ENCODE data around the gene CCDC102B.
"Not testable (repeated sequence)": the region's sequence is repeated elsewhere in the genome, so short reads cannot be mapped to it uniquely, and the experiment has no call there.

CCDC102B gene

DNA sequence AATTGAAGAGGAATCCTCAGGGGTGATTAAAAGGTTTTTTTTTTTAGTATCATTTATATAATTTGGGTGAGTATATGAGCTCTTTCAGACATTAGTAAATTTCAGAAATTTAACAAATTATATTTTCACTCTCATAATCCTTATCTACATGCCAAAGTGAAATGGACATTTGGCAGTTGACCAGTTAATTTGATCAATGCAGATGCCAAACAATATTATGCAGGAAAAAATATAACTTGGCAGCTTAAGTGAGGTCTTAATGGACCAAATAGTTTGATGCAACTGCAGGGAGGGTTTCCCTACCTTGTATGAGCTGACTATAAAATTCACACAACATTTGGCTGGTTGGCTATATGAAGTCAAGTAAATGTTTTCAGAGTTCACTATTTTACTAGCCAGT is 185.2 kb downstream of the CCDC102B start:
- DNase-seq (ENCODE audit: low read depth), result no peak

DNA sequence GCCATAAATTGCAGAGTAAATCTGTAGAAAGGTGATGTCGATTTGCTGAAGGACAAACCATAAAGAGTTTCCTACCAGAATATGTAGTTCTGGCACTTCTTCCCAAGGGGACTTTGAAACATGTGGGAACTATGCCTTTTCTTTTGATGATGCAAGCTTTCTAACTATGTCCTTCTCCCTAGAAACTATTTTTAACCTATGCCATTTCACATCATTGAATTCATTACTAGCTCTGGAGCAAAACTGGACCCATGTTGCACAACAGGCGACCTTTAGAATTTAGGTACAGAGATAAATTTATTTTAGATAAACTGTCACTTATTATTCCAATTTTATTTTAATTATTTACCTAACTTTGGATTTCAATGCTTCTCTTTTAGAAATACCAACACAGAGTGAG is 186.5 kb downstream of the CCDC102B start:
- DNase-seq (ENCODE audit: low read depth), result no peak

DNA sequence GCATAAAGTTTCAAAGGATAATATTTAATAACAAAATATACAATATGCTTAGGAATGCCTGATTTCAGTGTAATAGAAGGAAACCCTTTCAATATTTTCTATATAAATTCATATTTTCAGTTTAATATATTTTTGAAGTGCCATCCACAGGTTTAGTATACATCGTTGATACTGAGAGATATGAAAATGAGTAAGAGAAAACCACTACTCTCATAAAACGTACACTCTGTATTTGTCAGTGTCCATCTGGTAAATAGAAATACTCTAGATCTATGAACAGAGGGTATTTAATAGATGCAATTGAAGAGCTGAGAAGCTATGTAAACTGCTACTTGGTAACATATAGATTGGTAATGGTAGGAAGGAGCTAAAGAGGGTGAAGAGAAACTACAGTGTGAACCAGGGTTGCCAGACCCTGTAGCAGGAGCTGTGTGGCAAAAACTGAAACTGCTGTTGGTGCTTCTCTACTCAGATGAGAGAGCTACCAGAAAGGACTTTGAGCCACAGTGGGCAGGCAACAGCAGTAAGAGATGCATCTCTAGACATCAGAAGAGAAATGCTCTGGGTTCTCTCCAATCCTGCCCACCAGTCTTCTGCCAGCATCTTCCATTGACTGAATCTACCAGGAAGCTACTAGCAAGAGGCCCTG is 187.4 kb downstream of the CCDC102B start:
- no peak for DNase-seq (ENCODE audit: low read depth)

DNA sequence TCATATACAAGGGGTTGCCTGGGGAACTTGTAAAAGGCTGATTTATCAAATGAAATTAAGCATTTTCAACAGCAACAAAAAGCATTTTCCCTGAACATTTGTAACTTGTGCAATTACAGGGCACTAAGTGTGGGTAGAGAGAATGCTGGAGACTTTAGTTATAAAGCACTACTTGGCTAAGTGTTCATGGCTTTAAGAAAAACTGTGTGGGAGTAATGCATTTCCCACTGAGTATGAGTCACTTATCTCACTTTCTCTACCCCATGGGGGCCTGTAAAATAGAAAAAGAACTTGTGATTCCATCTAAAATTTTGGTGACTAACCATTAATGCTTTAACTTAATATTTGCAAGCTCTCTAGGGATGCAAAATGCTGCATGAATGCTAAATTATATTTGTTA is 193.4 kb downstream of the CCDC102B start:
- DNase-seq (ENCODE audit: low read depth), result no peak

DNA sequence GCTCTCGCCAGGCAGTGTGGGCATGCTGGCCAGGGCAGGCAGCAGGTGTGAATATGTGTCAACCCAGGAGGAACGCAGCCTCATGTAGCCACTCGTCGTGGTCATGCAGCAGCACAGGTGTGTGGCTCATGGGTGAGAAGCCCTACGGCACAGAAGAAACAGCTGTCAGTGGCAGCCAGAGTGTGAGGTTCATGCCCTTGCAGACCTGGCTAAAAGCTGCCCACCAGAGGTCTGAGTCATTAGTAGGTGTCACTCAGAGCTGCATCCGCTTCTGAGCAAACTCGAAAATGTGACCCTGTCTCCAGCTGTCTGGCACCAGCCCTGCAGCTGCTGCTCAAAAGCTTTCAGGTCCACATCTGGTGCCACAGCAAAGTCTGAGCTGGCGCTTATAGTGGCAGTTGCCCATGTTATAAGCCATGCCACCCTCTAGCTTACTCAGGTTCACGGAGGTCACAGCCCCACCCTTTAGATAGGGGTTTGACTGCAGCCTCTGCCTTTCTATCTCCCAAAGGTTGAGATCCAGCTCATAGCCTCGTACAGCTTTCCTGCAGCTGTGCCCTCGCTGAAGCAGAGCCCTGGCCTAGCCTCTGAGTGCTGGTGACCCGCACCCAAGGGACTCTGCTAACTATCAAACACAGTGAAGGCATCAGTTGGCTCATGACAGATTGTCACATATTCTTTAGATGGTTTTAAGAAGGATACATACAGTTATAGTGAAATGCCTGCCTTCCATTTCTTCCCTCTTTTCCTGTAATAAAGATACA is 195.0 kb downstream of the CCDC102B start:
- no peak for DNase-seq (ENCODE audit: low read depth)

DNA sequence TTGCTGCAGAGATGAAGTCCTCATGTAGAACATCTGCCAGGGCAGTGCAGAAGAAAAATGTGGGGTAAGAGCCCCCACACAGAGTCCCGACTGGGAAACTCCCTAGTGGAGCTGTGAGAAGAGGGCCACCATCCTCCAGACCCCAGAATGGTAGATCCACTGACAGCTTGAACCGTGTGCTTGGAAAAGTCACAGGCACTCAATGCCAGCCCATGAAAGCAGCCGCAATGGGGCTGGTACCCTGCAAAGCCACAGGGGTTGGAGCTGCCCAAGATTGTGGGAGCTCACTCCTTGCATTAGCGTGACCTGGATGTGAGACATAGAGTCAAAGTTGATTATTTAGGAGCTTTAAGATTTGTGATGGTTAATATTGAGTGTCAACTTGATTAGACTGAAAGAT is 197.8 kb downstream of the CCDC102B start:
- no peak for DNase-seq (ENCODE audit: low read depth)

DNA sequence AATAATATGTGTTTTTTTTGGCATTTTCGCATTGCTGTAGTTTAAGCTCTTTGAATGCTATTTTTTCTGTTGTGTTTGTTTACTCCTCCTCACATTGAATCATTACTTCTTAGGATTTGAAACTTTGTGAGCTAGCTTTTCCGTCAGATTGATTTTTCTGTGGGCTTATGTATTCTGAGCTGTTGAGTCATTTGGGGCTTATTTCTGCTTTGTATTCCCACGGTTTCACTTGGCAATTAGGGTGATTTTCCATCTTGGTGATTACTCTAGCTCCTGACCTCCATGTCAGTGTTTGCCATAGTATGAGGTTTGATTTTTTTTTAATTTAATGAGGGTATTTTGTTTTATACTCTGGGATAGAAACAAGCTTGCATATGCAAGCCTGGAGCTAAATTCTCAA is 200.0 kb downstream of the CCDC102B start:
- no peak for DNase-seq (ENCODE audit: low read depth)

DNA sequence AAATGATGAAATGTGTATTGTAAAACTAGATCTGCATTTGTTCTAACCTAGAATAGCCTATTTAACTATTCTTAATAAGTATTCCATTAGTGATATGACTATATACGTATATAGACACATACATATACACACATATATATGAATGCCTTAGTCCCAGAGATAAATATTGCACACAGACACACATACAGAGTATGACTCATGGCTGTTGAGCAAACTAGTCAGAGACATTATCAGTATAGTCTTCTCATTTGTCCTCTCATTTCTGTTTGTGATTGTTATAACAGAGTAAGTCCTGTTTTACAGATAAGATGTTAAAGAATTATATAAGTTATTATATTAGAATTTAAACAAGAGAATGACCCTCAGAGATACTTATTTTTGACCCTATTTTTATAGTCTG is 202.5 kb downstream of the CCDC102B start:
- DNase-seq (ENCODE audit: low read depth), result no peak

DNA sequence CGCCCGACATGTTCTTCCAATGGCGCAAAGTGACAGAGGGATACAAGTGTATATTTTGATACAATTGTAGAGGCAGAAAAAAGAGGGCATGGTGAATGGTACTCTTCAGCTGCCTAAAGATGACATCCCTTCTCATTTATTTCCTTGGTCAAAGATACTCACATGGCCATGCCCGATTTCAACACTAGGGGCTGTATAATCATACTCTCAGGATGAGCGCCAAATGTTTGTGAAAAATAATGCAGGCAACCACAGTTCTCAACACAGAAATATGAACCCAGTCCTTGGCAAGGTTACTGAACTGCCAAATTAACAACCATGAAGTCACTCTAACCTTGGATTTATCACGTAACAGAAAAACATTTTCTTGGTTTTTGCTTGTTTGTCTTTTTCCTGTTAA is 204.4 kb downstream of the CCDC102B start:
- DNase-seq (ENCODE audit: low read depth), result no peak

DNA sequence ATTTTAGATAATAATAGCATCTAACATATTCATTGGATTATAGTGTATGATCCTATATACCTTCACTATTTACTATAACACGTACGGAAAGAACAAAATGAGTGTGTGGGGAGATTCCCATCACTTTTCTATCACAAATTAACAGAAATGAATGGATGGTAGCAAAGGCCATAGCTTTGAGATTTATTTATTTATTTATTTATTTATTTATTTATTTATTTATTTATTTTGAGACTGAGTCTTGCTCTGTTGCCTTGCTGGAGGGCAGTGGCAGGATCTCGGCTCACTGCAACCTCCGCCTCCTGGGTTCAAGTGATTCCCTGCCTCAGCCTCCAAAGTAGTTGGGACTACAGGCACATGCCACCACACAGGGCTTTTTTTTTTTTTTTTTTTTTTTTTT is 208.3 kb downstream of the CCDC102B start:
- DNase-seq (ENCODE audit: low read depth), result not testable (repeated sequence)

DNA sequence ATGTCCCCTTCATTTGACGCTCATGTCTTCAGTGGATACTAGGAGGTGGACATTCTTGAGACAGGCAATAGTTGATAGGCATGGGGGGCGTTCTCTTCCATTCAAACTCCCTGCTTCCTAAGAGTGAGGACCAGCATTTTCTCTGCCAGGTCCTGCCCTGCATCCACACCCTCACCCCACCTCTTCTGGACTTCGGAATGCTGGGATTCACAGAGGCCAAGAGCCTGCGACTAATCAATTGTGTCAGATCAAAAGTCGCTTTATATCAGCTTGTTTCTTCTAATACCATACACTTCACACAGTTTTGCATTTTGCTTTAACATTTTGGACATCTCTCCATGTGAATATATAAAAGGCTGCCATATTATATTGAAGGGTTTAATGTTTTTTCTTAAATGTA is 210.7 kb downstream of the CCDC102B start:
- no peak for DNase-seq (ENCODE audit: low read depth)

DNA sequence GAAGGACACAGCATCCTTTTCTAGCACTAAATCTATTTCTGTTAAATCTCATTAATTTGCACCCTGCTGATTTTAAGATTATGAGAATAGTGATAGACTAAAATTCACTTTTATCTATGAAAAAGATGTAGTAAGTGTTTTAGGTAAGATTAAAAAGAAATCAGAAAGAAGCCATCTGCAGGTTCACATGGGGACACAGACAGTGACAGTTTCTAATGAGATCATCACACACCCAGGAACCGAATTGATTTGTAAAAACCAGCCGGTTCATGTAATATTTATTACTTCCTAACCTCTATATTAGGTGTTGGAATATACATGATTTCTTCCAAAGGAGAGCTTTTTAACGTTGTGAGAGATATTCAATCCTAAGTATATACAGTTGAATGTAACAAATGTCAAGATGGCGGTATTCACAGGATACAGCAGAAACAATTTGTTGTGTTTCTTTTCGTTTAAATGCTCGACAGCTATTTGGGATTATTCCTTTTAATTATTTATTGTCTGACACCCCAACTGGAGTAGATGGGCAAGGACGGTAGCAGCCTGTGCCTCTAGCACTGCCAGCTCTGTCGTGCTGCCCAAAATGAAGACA is 223.4 kb downstream of the CCDC102B start:
- no peak for DNase-seq (ENCODE audit: low read depth)

DNA sequence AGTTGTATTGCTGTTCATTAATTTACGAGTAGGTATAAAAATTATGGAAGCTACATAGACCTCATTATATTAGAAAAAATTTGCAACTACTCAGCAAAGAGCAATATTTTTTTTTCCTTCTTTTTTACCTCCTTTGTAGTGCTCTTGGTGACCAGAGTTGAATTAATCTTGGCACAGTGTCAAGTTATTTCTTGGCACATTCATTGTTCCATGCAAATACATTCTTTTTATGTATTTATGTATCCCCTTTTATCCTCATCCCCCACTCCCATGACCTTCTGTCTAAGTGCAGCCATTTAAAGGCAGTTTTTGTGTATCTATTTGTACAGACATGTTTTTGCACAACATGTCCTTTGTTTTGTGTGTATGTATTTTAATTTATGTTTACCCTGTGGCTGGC is 224.5 kb downstream of the CCDC102B start:
- no peak for DNase-seq (ENCODE audit: low read depth)

DNA sequence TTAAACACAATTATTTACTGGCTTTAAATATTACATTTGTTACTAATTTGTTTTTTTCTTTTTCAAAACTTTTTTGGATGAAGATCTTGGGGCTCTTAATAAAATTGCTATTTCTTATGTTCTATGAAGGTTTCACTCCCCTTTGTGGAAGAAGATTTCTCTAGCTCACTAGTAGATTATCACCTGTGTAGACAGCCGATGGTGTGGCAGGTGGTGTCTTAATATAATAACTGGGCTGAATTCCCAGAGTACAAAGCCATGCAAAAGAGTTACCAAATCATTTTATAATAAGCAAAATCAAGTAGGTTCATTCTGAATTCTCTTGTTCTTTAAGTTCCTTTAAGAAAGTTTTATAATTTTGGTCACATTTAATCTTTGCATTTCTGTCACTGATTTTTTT is 233.7 kb downstream of the CCDC102B start:
- DNase-seq (ENCODE audit: low read depth), result no peak

DNA sequence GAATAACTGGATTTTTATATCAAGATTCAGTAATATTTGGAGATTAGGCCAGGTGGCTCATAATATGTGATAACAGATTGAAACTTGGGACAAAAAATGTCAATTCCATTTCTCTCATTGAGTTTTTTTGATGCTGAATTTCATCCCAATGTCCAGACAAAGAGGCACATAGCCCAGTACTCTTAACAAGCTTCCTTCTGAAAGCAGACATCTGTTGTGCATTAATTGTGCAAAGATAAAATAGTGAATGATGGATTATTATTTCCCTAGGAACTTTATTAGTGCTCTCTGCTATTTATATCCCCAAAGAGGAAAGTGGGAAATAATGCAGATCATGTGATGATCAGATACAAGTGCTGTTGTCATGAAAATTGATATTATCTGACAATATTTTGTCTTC is 234.1 kb downstream of the CCDC102B start:
- no peak for DNase-seq (ENCODE audit: low read depth)

DNA sequence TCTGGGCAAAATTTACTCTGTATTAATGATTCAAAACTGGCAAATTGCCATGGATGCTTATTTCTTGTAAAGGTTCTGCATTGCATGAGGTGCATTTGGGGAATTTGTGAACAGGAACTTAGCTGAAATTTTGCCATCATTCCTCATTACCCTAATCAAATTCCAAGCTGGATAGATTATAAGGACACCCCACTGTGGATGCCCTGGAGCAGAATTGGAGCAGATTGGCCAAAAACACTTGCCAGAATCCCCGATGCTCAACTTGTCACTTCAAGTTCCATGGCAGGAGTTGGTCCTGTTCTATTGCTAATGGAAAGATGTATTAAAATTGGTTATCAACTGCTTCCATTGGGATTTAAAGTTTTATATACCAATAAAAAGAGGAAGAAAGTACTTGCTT is 237.9 kb downstream of the CCDC102B start:
- no peak for DNase-seq (ENCODE audit: low read depth)

DNA sequence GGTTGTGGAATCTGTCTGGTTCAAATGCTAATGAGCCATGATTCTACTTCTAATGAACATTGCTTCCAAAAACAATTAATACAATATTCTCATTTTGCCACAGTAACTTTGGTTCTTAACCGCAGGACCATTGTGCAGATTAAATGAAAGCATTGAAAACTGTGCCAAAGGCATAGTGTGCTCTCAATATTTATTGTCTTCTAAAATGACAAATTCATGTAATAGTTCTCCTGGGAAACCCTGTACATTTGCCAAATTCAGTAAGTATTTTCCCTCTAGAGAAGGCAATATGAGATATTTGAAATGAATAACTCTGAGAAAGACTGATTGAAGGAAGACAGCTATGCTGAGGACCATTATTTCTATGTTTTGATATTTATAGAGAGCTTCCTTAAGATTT is 246.3 kb downstream of the CCDC102B start:
- DNase-seq (ENCODE audit: low read depth), result no peak

DNA sequence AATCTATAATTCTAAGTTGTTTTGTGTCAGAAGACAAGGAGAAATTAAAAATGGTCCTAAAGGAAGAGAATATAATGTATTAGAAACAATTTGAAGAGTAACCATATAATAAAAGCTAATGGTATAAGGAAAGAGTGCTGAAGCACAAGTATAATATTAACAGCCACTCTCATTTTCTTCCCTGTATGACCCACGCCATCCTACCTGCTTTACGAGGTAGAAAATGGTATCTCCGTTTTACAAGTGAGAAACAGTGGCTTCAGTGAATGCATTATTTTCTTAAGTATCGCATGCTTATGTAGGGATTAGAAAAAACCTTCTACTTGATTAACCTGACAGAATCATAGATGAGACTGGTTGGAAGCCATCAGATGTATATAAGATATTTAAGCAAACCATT is 266.2 kb downstream of the CCDC102B start:
- DNase-seq (ENCODE audit: low read depth), result no peak

DNA sequence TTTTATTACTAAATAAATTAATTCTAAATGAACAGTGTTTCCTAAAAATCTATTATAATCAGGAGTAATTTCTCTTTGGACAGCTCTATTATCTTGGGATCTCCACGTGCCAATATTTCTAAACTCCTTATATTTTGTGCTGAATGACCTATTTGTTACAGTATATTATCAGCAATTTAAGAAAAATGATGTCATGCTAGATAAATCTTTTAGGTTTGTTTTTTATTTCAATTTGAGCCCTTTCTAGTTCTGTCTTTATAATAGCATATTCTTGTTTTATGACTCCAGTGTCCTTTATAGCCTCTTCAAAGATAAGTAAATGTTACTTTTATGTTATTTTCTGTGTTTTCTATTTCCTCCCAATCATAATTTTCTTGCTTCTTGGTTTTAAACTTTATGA is 269.2 kb downstream of the CCDC102B start:
- no peak for DNase-seq (ENCODE audit: low read depth)

DNA sequence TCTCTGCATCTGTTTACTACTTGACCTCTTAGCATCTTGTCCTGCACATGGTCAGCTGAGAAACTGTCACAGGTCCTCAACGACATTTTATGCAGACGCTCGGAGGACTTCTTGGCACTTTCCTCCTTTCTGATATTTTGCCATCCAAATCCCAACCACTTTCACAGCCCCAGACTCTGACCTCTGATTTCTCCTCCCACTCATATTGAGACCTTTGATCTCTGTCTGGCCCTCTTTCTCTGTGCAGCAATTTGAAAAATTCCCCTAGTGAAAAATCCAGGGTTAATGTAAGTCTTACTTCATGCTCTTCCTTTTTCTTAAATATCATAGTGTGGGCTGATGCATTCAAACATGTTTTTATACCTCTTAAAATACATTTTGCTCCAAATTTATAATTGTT is 273.8 kb downstream of the CCDC102B start:
- DNase-seq (ENCODE audit: low read depth), result no peak

DNA sequence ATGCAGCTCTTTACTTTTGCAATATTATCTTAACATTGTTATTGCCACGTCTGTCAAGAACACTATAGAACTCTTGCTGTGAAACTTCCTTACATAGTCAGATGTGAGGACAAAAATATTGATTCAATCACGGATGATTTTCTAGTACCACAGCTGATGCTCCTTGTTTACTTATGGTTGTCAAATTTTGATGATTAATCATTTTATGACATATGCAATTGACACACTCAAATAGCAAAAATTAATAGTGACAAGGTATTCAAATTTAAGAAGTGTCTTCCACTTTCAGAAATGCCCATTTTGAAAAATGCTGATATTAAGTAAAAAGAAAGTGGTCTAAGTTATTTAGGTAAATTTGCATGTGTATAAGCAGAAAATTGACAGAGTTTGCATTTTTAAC is 284.0 kb downstream of the CCDC102B start:
- no peak for DNase-seq (ENCODE audit: low read depth)

DNA sequence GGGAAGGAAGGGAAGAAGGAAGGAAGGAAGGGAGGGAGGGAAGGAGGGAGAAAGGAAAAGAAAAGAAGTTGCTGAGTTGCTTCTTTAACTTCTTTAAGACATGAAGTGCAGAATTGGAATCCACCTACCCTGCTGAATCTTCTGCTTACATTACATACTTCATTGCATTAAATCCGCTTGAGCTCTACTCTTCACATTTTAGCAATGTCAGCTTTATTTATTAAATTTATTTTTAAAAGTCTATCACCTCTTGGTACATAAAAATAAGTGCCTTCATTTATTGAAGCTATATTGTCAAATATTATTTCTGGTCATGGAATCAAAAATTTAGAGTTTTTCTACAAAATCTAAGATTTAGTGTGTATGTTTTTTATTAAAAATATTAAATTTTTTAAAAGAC is 284.6 kb downstream of the CCDC102B start:
- DNase-seq (ENCODE audit: low read depth), result no peak

DNA sequence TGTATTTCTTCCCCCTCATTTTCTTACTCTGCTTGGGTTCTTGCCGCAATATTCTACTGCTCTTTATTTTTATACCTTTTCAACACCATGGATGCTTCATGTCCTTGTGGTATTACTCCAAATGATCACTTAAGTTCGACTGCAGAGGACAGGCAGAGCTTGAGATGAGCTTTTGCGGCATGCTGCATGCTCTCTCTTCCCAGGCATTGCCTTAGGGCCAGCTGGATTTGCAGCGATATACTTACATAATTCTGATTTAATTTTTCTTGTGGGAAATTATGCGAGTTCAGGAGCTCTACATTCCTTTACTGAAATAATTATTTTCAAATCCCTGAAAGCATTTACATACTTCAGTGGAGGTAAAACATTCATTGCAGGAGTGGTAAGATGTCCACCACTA is 288.1 kb downstream of the CCDC102B start:
- DNase-seq (ENCODE audit: low read depth), result no peak

DNA sequence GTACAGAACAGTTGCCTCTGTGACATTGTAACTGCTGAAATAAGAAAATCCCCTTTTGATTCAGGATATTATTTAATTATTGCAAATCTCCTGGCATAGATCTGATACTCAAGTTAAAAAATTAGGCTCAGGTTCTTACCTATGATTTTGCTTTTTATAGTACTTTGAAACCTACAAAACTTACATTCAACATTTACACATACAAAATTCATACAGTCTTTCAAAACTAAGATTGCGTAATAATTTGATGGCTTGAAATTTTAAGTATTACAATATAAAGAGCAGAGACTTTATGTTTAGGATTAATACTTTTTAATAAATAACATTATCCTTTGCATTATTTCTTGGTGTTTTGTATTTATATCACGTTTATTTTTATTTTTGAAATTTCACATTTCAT is 291.1 kb downstream of the CCDC102B start:
- DNase-seq (ENCODE audit: low read depth), result no peak

Measured in stimulated activated CD8-positive, alpha-beta memory T cell treated with anti-CD3 and anti-CD28 coated beads, Interleukin-15, amount 100 ng/mL, for 1 hour (primary cell).